ENCODE results near the gene OR52B2.

Gene OR52B2

DNA sequence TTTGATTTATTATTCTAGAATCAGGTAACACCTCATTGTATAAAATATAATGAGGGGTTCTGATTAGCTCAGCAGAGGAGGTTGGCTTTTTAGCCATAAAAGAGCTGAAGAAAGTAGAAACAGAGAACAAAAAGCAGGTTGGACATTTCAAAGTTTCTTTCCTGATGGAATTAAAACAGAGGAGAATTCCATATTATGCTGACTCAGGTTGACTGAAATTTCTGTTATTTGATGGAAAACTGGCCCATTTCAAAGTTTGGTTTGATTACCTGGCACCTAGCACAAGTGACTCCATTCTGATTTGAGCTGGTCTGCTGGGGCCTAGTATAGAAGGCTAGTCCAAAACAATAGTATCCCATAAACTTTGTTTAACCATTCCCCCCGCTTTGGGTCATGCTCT is 37.7 kb downstream of the OR52B2 start:
- in situ Hi-C loops (cut with MboI; ENCODE audit: low sequenced_read_pairs, unreplicated experiment) = no loop called here

DNA sequence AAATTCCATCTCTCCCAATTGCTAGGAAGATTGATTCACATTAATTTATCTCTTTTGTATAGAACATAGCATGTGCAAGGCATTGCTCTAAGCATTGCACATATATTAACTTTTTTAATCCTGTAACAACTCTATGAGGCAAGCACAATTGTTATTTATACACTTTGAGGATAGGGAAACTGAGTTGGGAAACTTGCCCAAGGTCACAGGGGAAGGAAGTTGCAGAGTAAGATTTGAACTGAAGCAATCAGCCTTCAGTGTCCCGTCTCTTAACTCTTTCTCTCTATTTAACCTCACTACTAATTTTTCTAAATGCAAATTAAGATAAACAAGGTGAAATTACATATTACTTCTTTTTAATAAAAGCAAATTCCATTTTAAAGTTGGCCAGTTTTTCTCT is 40.5 kb downstream of the OR52B2 start:
- TF ChIP-seq, protein P1, sequence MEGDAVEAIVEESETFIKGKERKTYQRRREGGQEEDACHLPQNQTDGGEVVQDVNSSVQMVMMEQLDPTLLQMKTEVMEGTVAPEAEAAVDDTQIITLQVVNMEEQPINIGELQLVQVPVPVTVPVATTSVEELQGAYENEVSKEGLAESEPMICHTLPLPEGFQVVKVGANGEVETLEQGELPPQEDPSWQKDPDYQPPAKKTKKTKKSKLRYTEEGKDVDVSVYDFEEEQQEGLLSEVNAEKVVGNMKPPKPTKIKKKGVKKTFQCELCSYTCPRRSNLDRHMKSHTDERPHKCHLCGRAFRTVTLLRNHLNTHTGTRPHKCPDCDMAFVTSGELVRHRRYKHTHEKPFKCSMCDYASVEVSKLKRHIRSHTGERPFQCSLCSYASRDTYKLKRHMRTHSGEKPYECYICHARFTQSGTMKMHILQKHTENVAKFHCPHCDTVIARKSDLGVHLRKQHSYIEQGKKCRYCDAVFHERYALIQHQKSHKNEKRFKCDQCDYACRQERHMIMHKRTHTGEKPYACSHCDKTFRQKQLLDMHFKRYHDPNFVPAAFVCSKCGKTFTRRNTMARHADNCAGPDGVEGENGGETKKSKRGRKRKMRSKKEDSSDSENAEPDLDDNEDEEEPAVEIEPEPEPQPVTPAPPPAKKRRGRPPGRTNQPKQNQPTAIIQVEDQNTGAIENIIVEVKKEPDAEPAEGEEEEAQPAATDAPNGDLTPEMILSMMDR (IDR thresholded peaks at IDR 0.05; ENCODE audit: borderline replicate concordance, control extremely low read depth, extremely low read depth, insufficient read depth, missing control alignments) = no peak
- in situ Hi-C loops (cut with MboI; ENCODE audit: low sequenced_read_pairs, unreplicated experiment) = no loop called here
- no peak for DNase-seq (ENCODE audit: low spot score)

More for the DNA sequence above, 37.7 kb downstream of the OR52B2 start:
- TF ChIP-seq, protein P1 (IDR thresholded peaks at IDR 0.05; ENCODE audit: borderline replicate concordance, control extremely low read depth, extremely low read depth, insufficient read depth, missing control alignments) = no peak
- DNase-seq (ENCODE audit: low spot score) = no peak

GRCh38 chr11:6129011-6129410 is 41.1 kb downstream of the OR52B2 start:
- TF ChIP-seq, protein P1 (IDR thresholded peaks at IDR 0.05; ENCODE audit: borderline replicate concordance, control extremely low read depth, extremely low read depth, insufficient read depth, missing control alignments) = no peak
- no peak for DNase-seq (ENCODE audit: low spot score)
- in situ Hi-C loops (cut with MboI; ENCODE audit: low sequenced_read_pairs, unreplicated experiment) = no loop called here

DNA sequence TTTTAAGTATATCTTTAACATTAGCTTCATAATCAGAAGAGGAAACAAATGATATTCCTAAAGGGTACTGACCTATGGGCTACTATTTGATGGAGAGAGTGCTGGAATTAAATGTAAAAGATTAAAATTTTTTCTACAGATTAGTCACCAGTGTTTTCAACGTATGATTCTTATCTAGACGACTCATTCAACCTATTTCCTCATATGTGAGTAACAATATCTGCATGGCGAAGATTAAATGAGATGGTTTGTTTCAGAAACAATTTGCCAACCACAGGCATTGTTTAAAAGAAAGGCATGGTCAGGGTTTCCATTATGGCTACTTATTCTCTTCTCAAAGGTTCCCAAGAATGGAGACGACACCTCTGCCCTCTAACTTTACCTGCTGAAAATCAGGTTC is 42.2 kb downstream of the OR52B2 start:
- DNase-seq (ENCODE audit: low spot score) = no peak
- TF ChIP-seq, protein P1 (IDR thresholded peaks at IDR 0.05; ENCODE audit: borderline replicate concordance, control extremely low read depth, extremely low read depth, insufficient read depth, missing control alignments) = no peak
- in situ Hi-C loops (cut with MboI; ENCODE audit: low sequenced_read_pairs, unreplicated experiment) = no loop called here

DNA sequence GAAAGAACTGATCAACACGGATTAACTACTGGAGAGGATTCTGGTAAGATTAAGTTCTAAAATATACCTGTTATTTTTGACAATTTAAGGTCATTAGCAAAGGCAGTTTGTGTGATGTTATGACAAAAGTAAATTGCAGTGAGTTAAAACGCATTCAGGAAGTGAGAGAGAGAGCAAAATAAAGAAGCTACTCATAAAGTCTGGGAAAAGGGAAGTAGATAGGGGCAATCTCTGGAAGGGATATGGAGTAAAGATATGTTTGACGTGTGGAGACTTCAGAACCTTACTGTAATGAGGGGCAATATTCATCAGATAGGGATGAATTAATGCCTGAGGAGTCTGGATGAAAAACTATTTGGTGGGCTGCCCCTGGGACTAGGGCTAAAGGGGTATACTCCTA is 45.9 kb downstream of the OR52B2 start:
- TF ChIP-seq, protein P1 (IDR thresholded peaks at IDR 0.05; ENCODE audit: borderline replicate concordance, control extremely low read depth, extremely low read depth, insufficient read depth, missing control alignments) = no peak
- in situ Hi-C loops (cut with MboI; ENCODE audit: low sequenced_read_pairs, unreplicated experiment) = no loop called here

More for the DNA sequence above, 45.9 kb downstream of the OR52B2 start:
- no peak for DNase-seq (ENCODE audit: low spot score)
